Measurements from ENCODE around the gene KLF2.
"Not testable (repeated sequence)": the region's sequence is repeated elsewhere in the genome, so short reads cannot be mapped to it uniquely, and the experiment has no call there.

The KLF2 gene

GRCh38 chr19:16338470-16339360, 14.1 kb downstream of the KLF2 start:
- DNase-seq, result no peak

GRCh38 chr19:16339361-16339725, 14.7 kb downstream of the KLF2 start:
- DNase-seq, result no peak

- DNase-seq, result no peak
Measured at GRCh38 chr19:16340092-16340491, 15.5 kb downstream of the KLF2 start.

- DNase-seq, result no peak
Measured at GRCh38 chr19:16340654-16341053, 16.0 kb downstream of the KLF2 start.

- DNase-seq, result no peak
Measured at GRCh38 chr19:16342002-16342715, 17.5 kb downstream of the KLF2 start.

- no peak for DNase-seq
Measured at GRCh38 chr19:16343156-16343555, 18.5 kb downstream of the KLF2 start.

GRCh38 chr19:16345457-16345856, 20.8 kb downstream of the KLF2 start:
- no peak for DNase-seq

GRCh38 chr19:16347099-16347498, 22.5 kb downstream of the KLF2 start:
- not testable (repeated sequence) for DNase-seq

- DNase-seq, result no peak
Measured at GRCh38 chr19:16347706-16348105, 23.1 kb downstream of the KLF2 start.

- no peak for DNase-seq
Measured at GRCh38 chr19:16349551-16350152, 25.0 kb downstream of the KLF2 start.

- DNase-seq, result no peak
Measured at GRCh38 chr19:16351133-16351809, 26.6 kb downstream of the KLF2 start.

- DNase-seq, result no peak
Measured at GRCh38 chr19:16355293-16356043, 30.8 kb downstream of the KLF2 start.

- no peak for DNase-seq
Measured at GRCh38 chr19:16358456-16358855, 33.8 kb downstream of the KLF2 start.

- DNase-seq, result no peak
Measured at GRCh38 chr19:16359074-16359473, 34.4 kb downstream of the KLF2 start.

GRCh38 chr19:16359964-16360363, 35.3 kb downstream of the KLF2 start:
- no peak for DNase-seq

- DNase-seq, result no peak
Measured at GRCh38 chr19:16360738-16361137, 36.1 kb downstream of the KLF2 start.

GRCh38 chr19:16361254-16361653, 36.6 kb downstream of the KLF2 start:
- no peak for DNase-seq

GRCh38 chr19:16361926-16362325, 37.3 kb downstream of the KLF2 start:
- DNase-seq, result no peak

GRCh38 chr19:16363133-16363851, 38.7 kb downstream of the KLF2 start:
- DNase-seq, result no peak

GRCh38 chr19:16363852-16364230, 39.2 kb downstream of the KLF2 start:
- no peak for DNase-seq

GRCh38 chr19:16364231-16364865, 39.7 kb downstream of the KLF2 start:
- no peak for DNase-seq
